Measurements from ENCODE around the gene ZNF319. TPM values are rescaled to one million over a fixed set of nuclear protein-coding genes. Genes with fewer than 3 reads are reported as not detected.
"Not testable (repeated sequence)": the region's sequence is repeated elsewhere in the genome, so short reads cannot be mapped to it uniquely, and the experiment has no call there.

The ZNF319 gene
- total RNA-seq, 1 donor from 2014 or later, result 14.2 TPM

- no peak for DNase-seq (ENCODE audit: extremely low spot score, unreplicated experiment)
- Mint-ChIP-seq H3K4me1 (ENCODE audit: unreplicated experiment) (peaks cover 9% of the 10 kb centered on the region), H3K27ac (no peak overlapping the region), H3K9me3 (no peaks in the 10 kb centered on the region), H3K27me3 (no peaks in the 10 kb centered on the region), H3K36me3 (peaks cover 15% of the 10 kb centered on the region), H3K4me3 (no peak overlapping the region)
- TF ChIP-seq CTCF (conservative IDR thresholded peaks at IDR 0.05), result no peak
Measured at GRCh38 chr16:58013201-58013956, 12.9 kb upstream of the ZNF319 start.

GRCh38 chr16:58012481-58012880 lies 12.0 kb upstream of the ZNF319 start:
- Mint-ChIP-seq H3K4me1 (ENCODE audit: unreplicated experiment) (peaks cover 9% of the 10 kb centered on the region), H3K36me3 (peaks cover 15% of the 10 kb centered on the region), H3K9me3 (no peaks in the 10 kb centered on the region), H3K27ac (no peak overlapping the region), H3K4me3 (no peak overlapping the region), H3K27me3 (no peaks in the 10 kb centered on the region)
- no peak for DNase-seq (ENCODE audit: extremely low spot score, unreplicated experiment)
- TF ChIP-seq CTCF (conservative IDR thresholded peaks at IDR 0.05), result no peak

DNA sequence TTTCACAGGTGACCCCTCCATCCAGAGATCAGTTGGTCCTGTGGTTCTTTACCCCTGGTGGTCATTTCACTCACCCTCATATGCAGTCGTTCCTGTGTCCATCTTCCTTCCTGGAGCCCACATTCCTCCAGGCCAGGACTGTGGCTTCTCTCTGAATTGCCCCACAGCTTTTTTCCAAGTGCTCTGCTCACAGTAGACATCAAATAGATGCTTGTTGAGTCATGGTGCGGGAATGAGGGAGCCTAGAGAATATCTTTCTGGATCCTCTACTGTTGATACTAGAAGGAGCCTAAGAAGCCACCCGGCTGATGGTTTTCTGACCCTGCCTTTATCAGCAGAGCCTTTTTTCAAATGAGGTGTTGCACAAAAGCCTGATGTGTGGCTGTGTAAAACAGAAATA lies 11.2 kb upstream of the ZNF319 start:
- no peak for TF ChIP-seq CTCF (conservative IDR thresholded peaks at IDR 0.05)
- Mint-ChIP-seq H3K36me3 (peaks cover 21% of the 10 kb centered on the region), H3K9me3 (no peaks in the 10 kb centered on the region), H3K4me1 (ENCODE audit: unreplicated experiment) (peaks cover 9% of the 10 kb centered on the region), H3K27me3 (no peaks in the 10 kb centered on the region), H3K27ac (no peak overlapping the region), H3K4me3 (no peak overlapping the region)
- DNase-seq (ENCODE audit: extremely low spot score, unreplicated experiment), result no peak

DNA sequence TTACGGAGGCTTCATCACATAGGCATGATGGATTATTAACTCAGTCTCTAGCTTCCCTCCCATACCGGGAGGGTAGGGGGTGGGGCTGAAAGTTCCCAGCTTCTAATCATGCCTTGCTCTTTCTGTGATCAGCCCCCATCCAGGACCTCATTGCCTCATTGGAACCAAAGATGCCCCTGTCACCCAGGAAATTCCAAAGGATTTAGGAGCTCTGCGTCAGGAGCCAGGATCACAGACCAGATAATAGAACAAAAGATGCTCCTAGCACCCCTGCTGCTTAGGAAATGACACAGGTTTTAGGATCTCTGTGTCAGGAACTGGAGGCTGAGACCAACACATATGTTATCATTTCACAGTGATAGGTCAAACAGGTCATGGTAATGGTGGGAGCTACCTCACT lies 10.4 kb upstream of the ZNF319 start:
- peaks cover 9% of the 10 kb centered on the region for H3K4me1 Mint-ChIP-seq (ENCODE audit: unreplicated experiment)
- no peak for TF ChIP-seq CTCF (conservative IDR thresholded peaks at IDR 0.05)
- H3K4me3 Mint-ChIP-seq, result no peak overlapping the region
- no peaks in the 10 kb centered on the region for H3K9me3 Mint-ChIP-seq
- H3K36me3 Mint-ChIP-seq, result peaks cover 21% of the 10 kb centered on the region
- H3K27ac Mint-ChIP-seq, result no peak overlapping the region
- DNase-seq (ENCODE audit: extremely low spot score, unreplicated experiment), result no peak
- no peaks in the 10 kb centered on the region for H3K27me3 Mint-ChIP-seq

DNA sequence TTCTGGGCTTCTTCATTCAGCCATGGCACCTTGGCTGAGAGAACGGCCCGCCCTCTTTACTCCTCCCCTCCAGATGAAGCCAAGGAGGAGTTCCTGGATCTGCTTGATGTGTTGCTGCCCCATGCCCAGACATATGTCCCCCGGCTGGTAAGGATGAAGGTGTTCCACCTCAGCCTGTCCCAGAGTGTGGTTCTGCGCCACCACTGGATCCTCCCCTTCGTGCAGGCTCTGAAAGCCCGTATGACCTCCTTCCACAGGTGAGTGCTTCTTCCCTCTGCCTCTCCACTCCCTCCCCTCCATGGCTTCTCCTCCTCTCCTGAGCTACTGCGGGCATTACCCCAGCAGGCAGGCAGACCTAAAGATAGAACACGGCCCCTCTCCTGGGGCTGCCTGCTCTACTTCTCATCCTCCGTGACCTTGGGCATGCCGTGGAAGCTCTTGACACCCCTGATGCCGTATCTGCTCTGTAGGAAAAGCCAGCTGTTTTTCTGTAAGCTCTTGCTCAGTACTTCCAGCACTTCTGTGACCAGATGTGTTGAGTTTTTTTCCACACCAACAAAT lies 9.5 kb upstream of the ZNF319 start:
- Mint-ChIP-seq H3K4me1 (ENCODE audit: unreplicated experiment) (peaks cover 9% of the 10 kb centered on the region), H3K4me3 (no peak overlapping the region), H3K27me3 (no peaks in the 10 kb centered on the region), H3K27ac (no peak overlapping the region), H3K9me3 (no peaks in the 10 kb centered on the region), H3K36me3 (peaks cover 21% of the 10 kb centered on the region)
- no peak for DNase-seq (ENCODE audit: extremely low spot score, unreplicated experiment)
- no peak for TF ChIP-seq CTCF (conservative IDR thresholded peaks at IDR 0.05)

GRCh38 chr16:58004736-58005135 lies 4.3 kb upstream of the ZNF319 start:
- not testable (repeated sequence) for H3K4me3 Mint-ChIP-seq; H3K27me3 Mint-ChIP-seq; H3K27ac Mint-ChIP-seq; H3K4me1 Mint-ChIP-seq (ENCODE audit: unreplicated experiment); DNase-seq (ENCODE audit: extremely low spot score, unreplicated experiment); H3K9me3 Mint-ChIP-seq
- H3K36me3 Mint-ChIP-seq, result peaks cover 16% of the 10 kb centered on the region
